Hepatocyte (in vitro differentiated cells): Measurements from ENCODE around the gene DENND4C. TPM values are rescaled to one million over a fixed set of nuclear protein-coding genes. Genes with fewer than 3 reads are reported as not detected.
"Not testable (repeated sequence)": the region's sequence is repeated elsewhere in the genome, so short reads cannot be mapped to it uniquely, and the experiment has no call there.

Source experiments
- DNase-seq: peaks from one replicate; pipeline ENCODE4 v3.0.0-alpha.2; 2016; ENCODE audit warnings: low spot score
- H2AFZ ChIP-seq: fragments of 200-600 bp; sonication (generic); 2 replicates; pipeline ENCODE4 v1.6.0; 2016; ENCODE audit warnings: antibody characterized with exemption, mild to moderate bottlenecking
- H3K27ac ChIP-seq: fragments of 200-600 bp; sonication (generic); 2 replicates; pipeline ENCODE4 v1.5.1; 2016; ENCODE audit warnings: mild to moderate bottlenecking
- H3K27me3 ChIP-seq: fragments of 200-600 bp; sonication (generic); 2 replicates; pipeline ENCODE4 v1.6.1; 2016
- H3K36me3 ChIP-seq: fragments of 200-600 bp; sonication (generic); replicated peaks from 2 replicates; pipeline ENCODE4 v1.5.1; 2016; ENCODE audit warnings: low read depth; ENCODE audit not compliant: insufficient read depth
- H3K4me1 ChIP-seq: fragments of 200-600 bp; sonication (generic); 2 replicates; pipeline ENCODE4 v1.5.1; 2016; ENCODE audit warnings: mild to moderate bottlenecking, moderate library complexity; ENCODE audit not compliant: insufficient read depth
- H3K4me2 ChIP-seq: fragments of 200-600 bp; sonication (generic); 2 replicates; pipeline ENCODE4 v1.6.0; 2016
- H3K4me3 ChIP-seq: fragments of 200-600 bp; sonication (generic); 2 replicates; pipeline ENCODE4 v1.5.1; 2016; ENCODE audit warnings: mild to moderate bottlenecking
- H3K79me2 ChIP-seq: fragments of 200-600 bp; sonication (generic); 2 replicates; pipeline ENCODE4 v1.6.0; 2017; ENCODE audit warnings: mild to moderate bottlenecking
- H3K9me2 ChIP-seq: fragments of 200-600 bp; sonication (generic); replicated peaks from 2 replicates; pipeline ENCODE4 v1.6.0; 2017; ENCODE audit warnings: mild to moderate bottlenecking; ENCODE audit not compliant: insufficient read depth
- H3K9me3 ChIP-seq: fragments of 200-600 bp; sonication (generic); 2 replicates; pipeline ENCODE4 v1.5.1; 2016; ENCODE audit warnings: low read depth, mild to moderate bottlenecking
- H4K20me1 ChIP-seq: fragments of 200-600 bp; sonication (generic); 2 replicates; pipeline ENCODE4 v1.6.0; 2016; ENCODE audit warnings: mild to moderate bottlenecking; ENCODE audit not compliant: insufficient read depth, poor library complexity, severe bottlenecking
- EZH2 ChIP-seq: fragments of 200-600 bp; sonication (generic); IDR thresholded peaks from 2 replicates; pipeline ENCODE4 v1.6.1; 2016; ENCODE audit warnings: antibody characterized with exemption, mild to moderate bottlenecking, borderline replicate concordance
- EZH2phosphoT487 ChIP-seq: fragments of 200-600 bp; sonication (generic); IDR thresholded peaks from one replicate; pipeline ENCODE4 v1.6.1; 2018; ENCODE audit warnings: antibody characterized with exemption, mild to moderate bottlenecking, low read depth, moderate library complexity; ENCODE audit not compliant: unreplicated experiment, severe bottlenecking
- WGBS: methylation state at CpG from one replicate; pipeline ENCODE4 v1.1.6; 2016; ENCODE audit warnings: low lambda C conversion rate; ENCODE audit errors: missing lambda C conversion rate; 5-methylcytosine and 5-hydroxymethylcytosine counted together
- polyA plus RNA-seq: library from polyadenylated mRNA; unstranded; fragments of >200 nt; fragmentation: Nextera tagmentation; extraction: Ambion mirVana; gene quantifications from 2 replicates; pipeline ENCODE4 v1.2.1, GENCODE V29; 2016
- total RNA-seq: library from RNA; depleted of rRNA; stranded (reverse); fragments of >200 nt; gene quantifications from 2 replicates; pipeline ENCODE4 v1.2.3, GENCODE V29; 2014
- TF ChIP-seq, protein P1 (sequence below): fragments of 200-600 bp; sonication (generic); IDR thresholded peaks from 2 replicates; pipeline ENCODE4 v1.5.1; 2016; ENCODE audit warnings: antibody characterized with exemption, mild to moderate bottlenecking; ENCODE audit not compliant: poor library complexity

DENND4C gene
- total and polyA plus RNA-seq, 2 experiments from 2014 or later: 14.9 to 82.6 TPM

DNA sequence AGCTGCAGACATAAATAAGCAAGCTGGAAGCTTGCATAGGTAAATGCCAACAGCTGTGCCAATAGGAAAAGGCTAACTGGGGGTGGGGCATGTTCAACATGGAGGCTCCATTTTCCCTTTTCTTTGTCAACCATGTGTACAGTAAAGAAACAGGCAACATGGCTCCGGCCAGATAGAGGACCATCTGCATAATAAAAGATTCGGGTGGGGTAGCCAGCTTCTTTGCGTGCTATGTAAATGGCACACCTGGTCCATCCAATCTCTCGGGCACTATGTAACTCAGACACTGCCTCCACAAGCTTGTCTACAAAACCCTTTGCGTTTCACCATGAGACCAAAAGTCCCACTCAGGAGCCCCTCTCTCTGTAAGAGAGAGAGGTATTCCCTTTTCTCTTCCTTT is 41.7 kb upstream of the DENND4C start:
- Histone ChIP-seq H3K9me3 (no peaks in the 10 kb centered on the region), H3K9me2 (no peaks in the 10 kb centered on the region), H3K27me3 (no peaks in the 10 kb centered on the region), H3K4me1 (peaks cover 23% of the 10 kb centered on the region), H4K20me1 (no peaks in the 10 kb centered on the region), H3K36me3 (no peaks in the 10 kb centered on the region), H3K4me2 (no peak overlapping the region), H3K4me3 (no peak overlapping the region), H3K79me2 (no peaks in the 10 kb centered on the region), H2AFZ (no peak overlapping the region), H3K27ac (no peak overlapping the region)
- 100% methylated on average over 5 of the region's 5 CpGs for WGBS
- DNase-seq: no peak
- TF ChIP-seq EZH2: no peak
- no peak for TF ChIP-seq EZH2phosphoT487
- TF ChIP-seq, protein P1, sequence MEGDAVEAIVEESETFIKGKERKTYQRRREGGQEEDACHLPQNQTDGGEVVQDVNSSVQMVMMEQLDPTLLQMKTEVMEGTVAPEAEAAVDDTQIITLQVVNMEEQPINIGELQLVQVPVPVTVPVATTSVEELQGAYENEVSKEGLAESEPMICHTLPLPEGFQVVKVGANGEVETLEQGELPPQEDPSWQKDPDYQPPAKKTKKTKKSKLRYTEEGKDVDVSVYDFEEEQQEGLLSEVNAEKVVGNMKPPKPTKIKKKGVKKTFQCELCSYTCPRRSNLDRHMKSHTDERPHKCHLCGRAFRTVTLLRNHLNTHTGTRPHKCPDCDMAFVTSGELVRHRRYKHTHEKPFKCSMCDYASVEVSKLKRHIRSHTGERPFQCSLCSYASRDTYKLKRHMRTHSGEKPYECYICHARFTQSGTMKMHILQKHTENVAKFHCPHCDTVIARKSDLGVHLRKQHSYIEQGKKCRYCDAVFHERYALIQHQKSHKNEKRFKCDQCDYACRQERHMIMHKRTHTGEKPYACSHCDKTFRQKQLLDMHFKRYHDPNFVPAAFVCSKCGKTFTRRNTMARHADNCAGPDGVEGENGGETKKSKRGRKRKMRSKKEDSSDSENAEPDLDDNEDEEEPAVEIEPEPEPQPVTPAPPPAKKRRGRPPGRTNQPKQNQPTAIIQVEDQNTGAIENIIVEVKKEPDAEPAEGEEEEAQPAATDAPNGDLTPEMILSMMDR: no peak

GRCh38 chr9:19192202-19193028 is 38.1 kb upstream of the DENND4C start:
- Histone ChIP-seq H2AFZ (no peak overlapping the region), H3K4me2 (no peak overlapping the region), H3K4me3 (no peak overlapping the region), H3K9me3 (no peaks in the 10 kb centered on the region), H3K9me2 (no peaks in the 10 kb centered on the region), H4K20me1 (no peaks in the 10 kb centered on the region), H3K27me3 (no peaks in the 10 kb centered on the region), H3K36me3 (no peaks in the 10 kb centered on the region), H3K79me2 (no peaks in the 10 kb centered on the region), H3K4me1 (peaks cover 11% of the 10 kb centered on the region), H3K27ac (peak overlapping the region; percentile 3)
- no peak for TF ChIP-seq EZH2phosphoT487
- no peak for TF ChIP-seq EZH2
- TF ChIP-seq, protein P1: no peak
- 39% methylated on average over 1 of the region's 1 CpG for WGBS
- no peak for DNase-seq

DNA sequence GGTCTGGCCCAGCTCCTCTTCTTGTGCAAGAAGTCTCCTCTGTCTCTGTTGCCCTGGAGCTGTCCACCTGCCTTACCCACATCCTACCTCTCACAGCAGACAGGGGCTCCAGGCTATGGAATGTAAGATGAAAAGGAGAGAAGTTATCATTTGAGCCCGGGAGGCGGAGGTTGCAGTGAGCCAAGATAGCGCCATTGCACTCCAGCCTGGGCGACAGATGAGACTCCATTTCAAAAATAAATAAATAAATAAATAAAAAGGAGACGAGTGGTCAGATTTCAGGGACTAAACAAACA is 37.5 kb upstream of the DENND4C start:
- WGBS: 63% methylated on average over 5 of the region's 5 CpGs
- TF ChIP-seq EZH2phosphoT487 (no peak), EZH2 (no peak)
- TF ChIP-seq, protein P1: no peak
- H3K9me3 ChIP-seq: no peaks in the 10 kb centered on the region
- no peaks in the 10 kb centered on the region for H3K79me2 ChIP-seq
- no peaks in the 10 kb centered on the region for H4K20me1 ChIP-seq
- no peak overlapping the region for H3K4me3 ChIP-seq
- H3K27ac ChIP-seq: peak overlapping the region; percentile 3
- no peak overlapping the region for H3K4me2 ChIP-seq
- H2AFZ ChIP-seq: no peak overlapping the region
- DNase-seq: no peak
- H3K4me1 ChIP-seq: peaks cover 11% of the 10 kb centered on the region
- H3K9me2 ChIP-seq: no peaks in the 10 kb centered on the region
- no peaks in the 10 kb centered on the region for H3K36me3 ChIP-seq
- H3K27me3 ChIP-seq: no peaks in the 10 kb centered on the region

- H3K4me2 ChIP-seq, DNase-seq, H4K20me1 ChIP-seq, H3K9me2 ChIP-seq, H3K9me3 ChIP-seq, H3K36me3 ChIP-seq, H2AFZ ChIP-seq, H3K27me3 ChIP-seq, H3K4me3 ChIP-seq, H3K27ac ChIP-seq, H3K79me2 ChIP-seq: not testable (repeated sequence)
- 93% methylated on average over 2 of the region's 2 CpGs for WGBS
- H3K4me1 ChIP-seq: peaks cover 11% of the 10 kb centered on the region
Observed at GRCh38 chr9:19193358-19193973, 37.0 kb upstream of the DENND4C start.
